ENCODE results near the gene BRD3OS.

BRD3OS gene

GRCh38 chr9:134054891-134055811 lies 29.9 kb downstream of the BRD3OS start:
- no peaks in the 10 kb centered on the region for H3K27me3 ChIP-seq (ENCODE audit: control insufficient read depth in 1 of 2, insufficient read depth in 2 of 2, low read length in 2 of 2)
- H3K9me3 ChIP-seq (ENCODE audit: control insufficient read depth in 2 of 2, low read length in 2 of 2) = no peaks in the 10 kb centered on the region
- peak overlapping the region; percentile 5 to 6 for H3K9ac ChIP-seq (ENCODE audit: low read length in 2 of 2)
- no peak overlapping the region for H3K27ac ChIP-seq (ENCODE audit: low read length)
- peaks cover 15 to 22% of the 10 kb centered on the region in 2 donors for H3K36me3 ChIP-seq (ENCODE audit: control insufficient read depth in 2 of 2, insufficient read depth in 2 of 2, low read length in 2 of 2)
- H3K4me3 ChIP-seq (ENCODE audit: low read length in 2 of 2) = peak overlapping the region in 1 of 2 donors; percentile 55
- peaks cover 47% of the 10 kb centered on the region for H3K4me1 ChIP-seq (ENCODE audit: control insufficient read depth, insufficient read depth, low read length)

GRCh38 chr9:134055981-134056461 lies 30.7 kb downstream of the BRD3OS start:
- peak overlapping the region; percentile 35 to 62 for H3K4me3 ChIP-seq (ENCODE audit: low read length in 2 of 2)
- H3K9me3 ChIP-seq (ENCODE audit: control insufficient read depth in 2 of 2, low read length in 2 of 2) = no peaks in the 10 kb centered on the region
- H3K36me3 ChIP-seq (ENCODE audit: control insufficient read depth in 2 of 2, insufficient read depth in 2 of 2, low read length in 2 of 2) = peaks cover 13 to 15% of the 10 kb centered on the region in 2 donors
- peaks cover 53% of the 10 kb centered on the region for H3K4me1 ChIP-seq (ENCODE audit: control insufficient read depth, insufficient read depth, low read length)
- peak overlapping the region; percentile 47 to 53 for H3K9ac ChIP-seq (ENCODE audit: low read length in 2 of 2)
- no peaks in the 10 kb centered on the region for H3K27me3 ChIP-seq (ENCODE audit: control insufficient read depth in 1 of 2, insufficient read depth in 2 of 2, low read length in 2 of 2)
- H3K27ac ChIP-seq (ENCODE audit: low read length) = peak overlapping the region; percentile 2

- Histone ChIP-seq H3K4me1 (ENCODE audit: control insufficient read depth, insufficient read depth, low read length) (peaks cover 59% of the 10 kb centered on the region), H3K4me3 (ENCODE audit: low read length in 2 of 2) (peak overlapping the region in 1 of 2 donors; percentile 62), H3K9ac (ENCODE audit: low read length in 2 of 2) (peak overlapping the region in 1 of 2 donors; percentile 53), H3K27ac (ENCODE audit: low read length) (peak overlapping the region; percentile 2), H3K27me3 (ENCODE audit: control insufficient read depth in 1 of 2, insufficient read depth in 2 of 2, low read length in 2 of 2) (no peaks in the 10 kb centered on the region), H3K9me3 (ENCODE audit: control insufficient read depth in 2 of 2, low read length in 2 of 2) (no peaks in the 10 kb centered on the region), H3K36me3 (ENCODE audit: control insufficient read depth in 2 of 2, insufficient read depth in 2 of 2, low read length in 2 of 2) (peaks cover 7 to 10% of the 10 kb centered on the region in 2 donors)
These were observed 31.4 kb downstream of the BRD3OS start for GRCh38 chr9:134056483-134057306.

GRCh38 chr9:134057307-134057657 lies 32.0 kb downstream of the BRD3OS start:
- peaks cover 7 to 8% of the 10 kb centered on the region in 2 donors for H3K36me3 ChIP-seq (ENCODE audit: control insufficient read depth in 2 of 2, insufficient read depth in 2 of 2, low read length in 2 of 2)
- H3K4me3 ChIP-seq (ENCODE audit: low read length in 2 of 2) = peak overlapping the region in 1 of 2 donors; percentile 22
- H3K9ac ChIP-seq (ENCODE audit: low read length in 2 of 2) = no peak overlapping the region
- H3K4me1 ChIP-seq (ENCODE audit: control insufficient read depth, insufficient read depth, low read length) = peaks cover 65% of the 10 kb centered on the region
- H3K27me3 ChIP-seq (ENCODE audit: control insufficient read depth in 1 of 2, insufficient read depth in 2 of 2, low read length in 2 of 2) = no peaks in the 10 kb centered on the region
- no peaks in the 10 kb centered on the region for H3K9me3 ChIP-seq (ENCODE audit: control insufficient read depth in 2 of 2, low read length in 2 of 2)
- no peak overlapping the region for H3K27ac ChIP-seq (ENCODE audit: low read length)

- H3K9me3 ChIP-seq (ENCODE audit: control insufficient read depth in 2 of 2, low read length in 2 of 2) = no peaks in the 10 kb centered on the region
- peaks cover 73% of the 10 kb centered on the region for H3K4me1 ChIP-seq (ENCODE audit: control insufficient read depth, insufficient read depth, low read length)
- H3K36me3 ChIP-seq (ENCODE audit: control insufficient read depth in 2 of 2, insufficient read depth in 2 of 2, low read length in 2 of 2) = peaks cover under 1% of the 10 kb centered on the region in 2 donors
- no peak overlapping the region for H3K9ac ChIP-seq (ENCODE audit: low read length in 2 of 2)
- H3K27me3 ChIP-seq (ENCODE audit: control insufficient read depth in 1 of 2, insufficient read depth in 2 of 2, low read length in 2 of 2) = no peaks in the 10 kb centered on the region
- no peak overlapping the region for H3K4me3 ChIP-seq (ENCODE audit: low read length in 2 of 2)
- H3K27ac ChIP-seq (ENCODE audit: low read length) = no peak overlapping the region
These were observed 32.7 kb downstream of the BRD3OS start for GRCh38 chr9:134057751-134058701.

GRCh38 chr9:134058716-134059115 lies 33.4 kb downstream of the BRD3OS start:
- H3K9me3 ChIP-seq (ENCODE audit: control insufficient read depth in 2 of 2, low read length in 2 of 2) = no peaks in the 10 kb centered on the region
- peaks cover 80% of the 10 kb centered on the region for H3K4me1 ChIP-seq (ENCODE audit: control insufficient read depth, insufficient read depth, low read length)
- H3K36me3 ChIP-seq (ENCODE audit: control insufficient read depth in 2 of 2, insufficient read depth in 2 of 2, low read length in 2 of 2) = no peaks in the 10 kb centered on the region
- no peak overlapping the region for H3K9ac ChIP-seq (ENCODE audit: low read length in 2 of 2)
- no peak overlapping the region for H3K4me3 ChIP-seq (ENCODE audit: low read length in 2 of 2)
- H3K27me3 ChIP-seq (ENCODE audit: control insufficient read depth in 1 of 2, insufficient read depth in 2 of 2, low read length in 2 of 2) = no peaks in the 10 kb centered on the region
- no peak overlapping the region for H3K27ac ChIP-seq (ENCODE audit: low read length)

GRCh38 chr9:134059188-134059641 lies 33.9 kb downstream of the BRD3OS start:
- peaks cover 78% of the 10 kb centered on the region for H3K4me1 ChIP-seq (ENCODE audit: control insufficient read depth, insufficient read depth, low read length)
- no peaks in the 10 kb centered on the region for H3K27me3 ChIP-seq (ENCODE audit: control insufficient read depth in 1 of 2, insufficient read depth in 2 of 2, low read length in 2 of 2)
- H3K9me3 ChIP-seq (ENCODE audit: control insufficient read depth in 2 of 2, low read length in 2 of 2) = no peaks in the 10 kb centered on the region
- H3K27ac ChIP-seq (ENCODE audit: low read length) = no peak overlapping the region
- H3K4me3 ChIP-seq (ENCODE audit: low read length in 2 of 2) = no peak overlapping the region
- H3K9ac ChIP-seq (ENCODE audit: low read length in 2 of 2) = no peak overlapping the region
- H3K36me3 ChIP-seq (ENCODE audit: control insufficient read depth in 2 of 2, insufficient read depth in 2 of 2, low read length in 2 of 2) = no peaks in the 10 kb centered on the region

- H3K9ac ChIP-seq (ENCODE audit: low read length in 2 of 2) = no peak overlapping the region
- H3K4me1 ChIP-seq (ENCODE audit: control insufficient read depth, insufficient read depth, low read length) = peaks cover 82% of the 10 kb centered on the region
- no peak overlapping the region for H3K27ac ChIP-seq (ENCODE audit: low read length)
These were observed 34.5 kb downstream of the BRD3OS start for GRCh38 chr9:134059661-134060395.

GRCh38 chr9:134060546-134060945 lies 35.3 kb downstream of the BRD3OS start:
- Histone ChIP-seq H3K9ac (ENCODE audit: low read length in 2 of 2) (no peak overlapping the region), H3K4me1 (ENCODE audit: control insufficient read depth, insufficient read depth, low read length) (peaks cover 82% of the 10 kb centered on the region), H3K27me3 (ENCODE audit: control insufficient read depth in 1 of 2, insufficient read depth in 2 of 2, low read length in 2 of 2) (no peaks in the 10 kb centered on the region), H3K4me3 (ENCODE audit: low read length in 2 of 2) (no peak overlapping the region), H3K27ac (ENCODE audit: low read length) (no peak overlapping the region), H3K36me3 (ENCODE audit: control insufficient read depth in 2 of 2, insufficient read depth in 2 of 2, low read length in 2 of 2) (no peaks in the 10 kb centered on the region), H3K9me3 (ENCODE audit: control insufficient read depth in 2 of 2, low read length in 2 of 2) (no peaks in the 10 kb centered on the region)

More at GRCh38 chr9:134059661-134060395, 34.5 kb downstream of the BRD3OS start:
- Histone ChIP-seq H3K36me3 (ENCODE audit: control insufficient read depth in 2 of 2, insufficient read depth in 2 of 2, low read length in 2 of 2) (no peaks in the 10 kb centered on the region), H3K9me3 (ENCODE audit: control insufficient read depth in 2 of 2, low read length in 2 of 2) (no peaks in the 10 kb centered on the region), H3K4me3 (ENCODE audit: low read length in 2 of 2) (no peak overlapping the region), H3K27me3 (ENCODE audit: control insufficient read depth in 1 of 2, insufficient read depth in 2 of 2, low read length in 2 of 2) (no peaks in the 10 kb centered on the region)
